GM12878 (cell line): Measurements from ENCODE around the gene SSR1. TPM values are rescaled to one million over a fixed set of nuclear protein-coding genes. Genes with fewer than 3 reads are reported as not detected.

Experiments used
- BACH1 ChIP-seq: fragments of 450-650 bp; IDR thresholded peaks from 2 replicates; pipeline ENCODE4 v1.6.1; 2017; ENCODE audit warnings: mild to moderate bottlenecking, borderline replicate concordance
- CBX3 ChIP-seq: fragments of 200-600 bp; sonication (generic); IDR thresholded peaks from 2 replicates; pipeline ENCODE4 v1.6.1; 2016; ENCODE audit warnings: low read depth, borderline replicate concordance
- CEBPZ ChIP-seq: fragments of 150-350 bp; IDR thresholded peaks from 2 replicates; pipeline ENCODE4 v1.6.1; 2016; ENCODE audit warnings: low read depth, low read length
- CHD1 ChIP-seq: IDR thresholded peaks from 2 replicates; pipeline ENCODE4 v1.6.1; 2012; ENCODE audit warnings: low read depth, low read length, improper control_type of control experiment
- EED ChIP-seq: sonication (generic); IDR thresholded peaks from 2 replicates; pipeline ENCODE4 v1.6.1; 2016; ENCODE audit warnings: antibody characterized with exemption, low read depth
- FOS ChIP-seq: IDR thresholded peaks from 3 replicates; pipeline ENCODE4 v1.6.1; 2011; ENCODE audit warnings: borderline replicate concordance; ENCODE audit not compliant: insufficient read length; ENCODE audit errors: extremely low read depth
- HDGF ChIP-seq: fragments of 450-650 bp; IDR thresholded peaks from 2 replicates; pipeline ENCODE4 v1.6.1; 2016; ENCODE audit warnings: antibody characterized with exemption
- MEF2A ChIP-seq: IDR thresholded peaks from 2 replicates; pipeline ENCODE4 v1.6.1; 2011; ENCODE audit warnings: low read depth, mild to moderate bottlenecking, low read length, moderate library complexity; ENCODE audit not compliant: insufficient read depth
- PAX5 ChIP-seq: IDR thresholded peaks from 2 replicates; pipeline ENCODE4 v1.6.1; 2011; ENCODE audit warnings: low read depth, low read length, borderline replicate concordance
- PRDM15 ChIP-seq: fragments of 450-650 bp; formaldehyde crosslinking; IDR thresholded peaks from 2 replicates; pipeline ENCODE4 v1.4.0; 2020; ENCODE audit warnings: mild to moderate bottlenecking, moderate library complexity
- REST ChIP-seq: IDR thresholded peaks from 2 replicates; pipeline ENCODE4 v1.6.1; 2012; ENCODE audit warnings: mild to moderate bottlenecking, low read depth, low read length
- RUNX3 ChIP-seq: IDR thresholded peaks from 2 replicates; pipeline ENCODE4 v1.6.1; 2012; ENCODE audit warnings: low read length, inconsistent platforms
- STAT3 ChIP-seq: IDR thresholded peaks from 2 replicates; pipeline ENCODE4 v1.6.1; 2011; ENCODE audit warnings: low read depth, low read length, improper control_type of control experiment
- ZNF274 ChIP-seq: IDR thresholded peaks from one replicate; pipeline ENCODE4 v1.8.0; 2011; ENCODE audit not compliant: insufficient read length, insufficient read depth
- polyA plus RNA-seq, 11 experiments: library from polyadenylated mRNA; depleted of rRNA in 4 of 11; unstranded in 6 of 11; stranded (reverse) in 5 of 11; fragments of >200 nt; fragmentation: Nextera tagmentation in 4 of 11; fragmentation: Illumina TruSeq in 1 of 11; extraction: Ambion mirVana in 4 of 11; extraction: Trizol in 1 of 11; gene quantifications; 1 replicate in 1 of 11; 2 replicates in 10 of 11; pipeline versions ENCODE4 v1.2.1 to v1.2.3, GENCODE V29; 2011 to 2016; ENCODE audit warnings: inconsistent platforms in 2 of 11, missing spikeins in 2 of 11, low read depth in 1 of 11
- total RNA-seq, 4 experiments: library from RNA; depleted of rRNA in 3 of 4; stranded (reverse); fragments of >200 nt in 3 of 4; fragmentation: Illumina TruSeq in 1 of 4; extraction: Trizol in 1 of 4; gene quantifications; 2 replicates each; pipeline versions ENCODE4 v1.2.1 to v1.2.3, GENCODE V29; 2013 to 2021

The SSR1 gene
- total and polyA plus RNA-seq, 10 of the 15 experiments (the other 5 are each of a cell fraction or from before 2014, with no cell fraction given) = 42.0 to 209 (median 128) TPM

GRCh38 chr6:7312616-7313504 is at the start of gene SSR1 (continued):
- TF ChIP-seq REST = no peak
- TF ChIP-seq ZNF274 = no peak
- peak; percentile 98 for TF ChIP-seq RUNX3
- no peak for TF ChIP-seq CBX3
- TF ChIP-seq EED = no peak
- TF ChIP-seq CHD1 = no peak
- TF ChIP-seq CEBPZ = no peak
- TF ChIP-seq PRDM15 (CRISPR knock-in tag) = no peak
- peak; percentile 90 for TF ChIP-seq HDGF
- TF ChIP-seq PAX5 = no peak
- TF ChIP-seq MEF2A = no peak
- no peak for TF ChIP-seq FOS
- TF ChIP-seq STAT3 = peak; percentile 59; the same call in 1 of the 2 replicates
- TF ChIP-seq BACH1 = peak; percentile 67; the same call in 1 of the 2 replicates
